GM21515 (cell line): Measurements from ENCODE around the gene MTARC2.
A peak's percentile ranks its signal among the peaks of the same experiment; 100 is the strongest.
"Not testable (repeated sequence)": the region's sequence is repeated elsewhere in the genome, so short reads cannot be mapped to it uniquely, and the experiment has no call there.

ENCODE experiments used
- ATAC-seq: cut with Tn5 transposase; IDR thresholded peaks from one replicate; pipeline ENCODE4 v1.9.1; 2021; ENCODE audit not compliant: unreplicated experiment

Gene MTARC2

GRCh38 chr1:220732137-220732536 is 16.0 kb upstream of the MTARC2 start:
- ATAC-seq, result no peak

GRCh38 chr1:220732621-220733020 is 15.5 kb upstream of the MTARC2 start:
- peak; percentile 15 for ATAC-seq

- peak; percentile 88 for ATAC-seq
Observed at GRCh38 chr1:220733086-220733601, 15.0 kb upstream of the MTARC2 start.

- ATAC-seq, result no peak
Observed at GRCh38 chr1:220734571-220735326, 13.4 kb upstream of the MTARC2 start.

GRCh38 chr1:220736283-220736682 is 11.8 kb upstream of the MTARC2 start:
- ATAC-seq, result not testable (repeated sequence)

- no peak for ATAC-seq
Observed at GRCh38 chr1:220741349-220741748, 6.8 kb upstream of the MTARC2 start.

- ATAC-seq, result no peak
Observed at GRCh38 chr1:220741825-220742224, 6.3 kb upstream of the MTARC2 start.

GRCh38 chr1:220742520-220742919 is 5.6 kb upstream of the MTARC2 start:
- ATAC-seq, result no peak

- no peak for ATAC-seq
Observed at GRCh38 chr1:220746851-220747250, 1.3 kb upstream of the MTARC2 start.

- peak; percentile 11 for ATAC-seq
Observed at GRCh38 chr1:220747437-220748088, 559 bp upstream of the MTARC2 start.

- no peak for ATAC-seq
Observed at GRCh38 chr1:220748936-220749335, 814 bp downstream of the MTARC2 start.

GRCh38 chr1:220750131-220750515 is 2.0 kb downstream of the MTARC2 start:
- ATAC-seq, result no peak

GRCh38 chr1:220751111-220751510 is 3.0 kb downstream of the MTARC2 start:
- ATAC-seq, result no peak

GRCh38 chr1:220754212-220754917 is 6.2 kb downstream of the MTARC2 start:
- ATAC-seq, result no peak

- no peak for ATAC-seq
Observed at GRCh38 chr1:220754918-220755295, 6.8 kb downstream of the MTARC2 start.

- no peak for ATAC-seq
Observed at GRCh38 chr1:220755309-220755708, 7.2 kb downstream of the MTARC2 start.

GRCh38 chr1:220757441-220757840 is 9.3 kb downstream of the MTARC2 start:
- no peak for ATAC-seq

- ATAC-seq, result no peak
Observed at GRCh38 chr1:220759147-220759546, 11.0 kb downstream of the MTARC2 start.

- no peak for ATAC-seq
Observed at GRCh38 chr1:220761688-220762427, 13.7 kb downstream of the MTARC2 start.

- no peak for ATAC-seq
Observed at GRCh38 chr1:220764757-220765156, 16.6 kb downstream of the MTARC2 start.
